Measurements from ENCODE around the gene EXOC6.

DNA sequence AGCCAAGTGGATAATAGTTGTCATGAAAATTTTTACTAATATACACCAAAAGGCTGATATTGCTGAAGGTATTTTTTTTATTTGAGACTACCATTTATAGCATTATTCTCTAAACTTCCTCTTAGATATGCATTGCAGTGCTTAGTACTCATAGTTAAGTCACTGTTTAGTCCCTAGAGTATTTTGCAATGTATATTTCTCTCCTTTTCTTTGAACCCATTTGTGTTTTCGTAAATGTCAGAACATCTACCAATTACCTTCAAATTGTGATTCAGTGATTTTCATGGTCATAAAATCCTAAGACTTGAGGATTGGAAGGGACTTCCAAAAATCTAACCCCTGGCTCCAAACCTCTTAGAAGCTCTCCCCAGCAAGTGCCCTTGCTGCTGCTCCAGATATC lies 190.8 kb downstream of the EXOC6 start:
- TF ChIP-seq, protein P1, sequence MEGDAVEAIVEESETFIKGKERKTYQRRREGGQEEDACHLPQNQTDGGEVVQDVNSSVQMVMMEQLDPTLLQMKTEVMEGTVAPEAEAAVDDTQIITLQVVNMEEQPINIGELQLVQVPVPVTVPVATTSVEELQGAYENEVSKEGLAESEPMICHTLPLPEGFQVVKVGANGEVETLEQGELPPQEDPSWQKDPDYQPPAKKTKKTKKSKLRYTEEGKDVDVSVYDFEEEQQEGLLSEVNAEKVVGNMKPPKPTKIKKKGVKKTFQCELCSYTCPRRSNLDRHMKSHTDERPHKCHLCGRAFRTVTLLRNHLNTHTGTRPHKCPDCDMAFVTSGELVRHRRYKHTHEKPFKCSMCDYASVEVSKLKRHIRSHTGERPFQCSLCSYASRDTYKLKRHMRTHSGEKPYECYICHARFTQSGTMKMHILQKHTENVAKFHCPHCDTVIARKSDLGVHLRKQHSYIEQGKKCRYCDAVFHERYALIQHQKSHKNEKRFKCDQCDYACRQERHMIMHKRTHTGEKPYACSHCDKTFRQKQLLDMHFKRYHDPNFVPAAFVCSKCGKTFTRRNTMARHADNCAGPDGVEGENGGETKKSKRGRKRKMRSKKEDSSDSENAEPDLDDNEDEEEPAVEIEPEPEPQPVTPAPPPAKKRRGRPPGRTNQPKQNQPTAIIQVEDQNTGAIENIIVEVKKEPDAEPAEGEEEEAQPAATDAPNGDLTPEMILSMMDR (IDR thresholded peaks at IDR 0.05), result no peak
- no peak for TF ChIP-seq POLR2A (IDR thresholded peaks at IDR 0.05)
